ENCODE measurements around the gene PTPN12. TPM values are rescaled to one million over a fixed set of nuclear protein-coding genes. Genes with fewer than 3 reads are reported as not detected.

The PTPN12 gene
- total RNA-seq, 4 donors from 2014 or later: 29.4 to 97.9 (median 63.2) TPM

DNA sequence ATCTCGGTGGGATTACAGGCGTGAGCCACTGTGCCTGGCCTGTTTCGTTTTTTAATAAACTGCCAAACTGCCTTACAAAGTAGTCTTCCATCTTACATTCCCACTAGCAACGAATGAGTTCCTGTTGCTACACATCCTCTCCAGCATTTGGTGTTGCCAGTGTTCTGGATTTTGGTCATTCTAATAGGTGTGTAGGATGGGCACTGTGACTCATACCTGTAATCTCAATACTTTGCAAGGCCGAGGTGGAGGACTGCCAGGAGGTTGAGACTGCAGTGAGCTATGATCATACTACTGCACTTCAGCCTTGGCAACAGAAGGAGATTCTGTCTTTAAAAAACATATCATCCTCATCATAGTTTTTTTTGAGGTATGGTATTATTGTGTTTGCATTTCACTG lies 137.8 kb downstream of the PTPN12 start:
- H3K27ac ChIP-seq: peak overlapping the region in 2 of 4 donors; percentile 6 to 39
- H3K27me3 ChIP-seq: no peaks in the 10 kb centered on the region
- TF ChIP-seq, protein P1, sequence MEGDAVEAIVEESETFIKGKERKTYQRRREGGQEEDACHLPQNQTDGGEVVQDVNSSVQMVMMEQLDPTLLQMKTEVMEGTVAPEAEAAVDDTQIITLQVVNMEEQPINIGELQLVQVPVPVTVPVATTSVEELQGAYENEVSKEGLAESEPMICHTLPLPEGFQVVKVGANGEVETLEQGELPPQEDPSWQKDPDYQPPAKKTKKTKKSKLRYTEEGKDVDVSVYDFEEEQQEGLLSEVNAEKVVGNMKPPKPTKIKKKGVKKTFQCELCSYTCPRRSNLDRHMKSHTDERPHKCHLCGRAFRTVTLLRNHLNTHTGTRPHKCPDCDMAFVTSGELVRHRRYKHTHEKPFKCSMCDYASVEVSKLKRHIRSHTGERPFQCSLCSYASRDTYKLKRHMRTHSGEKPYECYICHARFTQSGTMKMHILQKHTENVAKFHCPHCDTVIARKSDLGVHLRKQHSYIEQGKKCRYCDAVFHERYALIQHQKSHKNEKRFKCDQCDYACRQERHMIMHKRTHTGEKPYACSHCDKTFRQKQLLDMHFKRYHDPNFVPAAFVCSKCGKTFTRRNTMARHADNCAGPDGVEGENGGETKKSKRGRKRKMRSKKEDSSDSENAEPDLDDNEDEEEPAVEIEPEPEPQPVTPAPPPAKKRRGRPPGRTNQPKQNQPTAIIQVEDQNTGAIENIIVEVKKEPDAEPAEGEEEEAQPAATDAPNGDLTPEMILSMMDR (IDR thresholded peaks at IDR 0.05): no peak
- TF ChIP-seq POLR2A (IDR thresholded peaks at IDR 0.05): no peak
- peaks cover 5 to 52% (median 16%) of the 10 kb centered on the region in 3 donors for H3K4me1 ChIP-seq
- H3K36me3 ChIP-seq: no peaks in the 10 kb centered on the region
- DNase-seq: no peak
- intact Hi-C loops (cut with DNase I): no loop called here
- no peak overlapping the region for H3K4me3 ChIP-seq
- WGBS, 2 donors: 30 to 32% methylated on average over 5 of the region's 5 CpGs
- H3K9me3 ChIP-seq: no peaks in the 10 kb centered on the region

DNA sequence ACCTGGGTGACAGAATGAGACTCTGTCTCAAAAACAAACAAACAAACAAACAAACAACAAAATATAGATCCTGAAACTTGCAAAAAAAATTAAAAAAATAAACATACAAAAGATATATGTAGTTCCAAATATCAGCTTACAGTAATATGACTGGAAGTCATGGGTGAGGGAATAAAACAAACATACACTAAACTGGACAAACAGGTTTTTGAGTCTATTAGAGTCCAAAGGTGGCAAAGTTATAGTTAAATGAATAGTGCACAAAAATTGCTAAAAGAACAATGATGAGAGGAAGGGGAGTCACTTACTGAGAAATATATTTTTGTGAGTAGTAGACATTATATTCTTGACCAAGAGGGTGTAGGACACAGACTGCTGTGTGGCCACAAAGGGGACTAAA lies 142.5 kb downstream of the PTPN12 start:
- H3K9me3 ChIP-seq: no peaks in the 10 kb centered on the region
- intact Hi-C loops (cut with DNase I): no loop called here
- TF ChIP-seq, protein P1 (IDR thresholded peaks at IDR 0.05): no peak
- no peak for TF ChIP-seq POLR2A (IDR thresholded peaks at IDR 0.05)
- no peak overlapping the region for H3K4me3 ChIP-seq
- no peak for DNase-seq
- H3K36me3 ChIP-seq: peaks cover 0 to 20% (median 0%) of the 10 kb centered on the region in 3 donors
- peak overlapping the region; percentile 39 to 77 (median 52) for H3K27ac ChIP-seq
- H3K4me1 ChIP-seq: peaks cover 5 to 56% (median 22%) of the 10 kb centered on the region in 3 donors
- H3K27me3 ChIP-seq: no peaks in the 10 kb centered on the region

DNA sequence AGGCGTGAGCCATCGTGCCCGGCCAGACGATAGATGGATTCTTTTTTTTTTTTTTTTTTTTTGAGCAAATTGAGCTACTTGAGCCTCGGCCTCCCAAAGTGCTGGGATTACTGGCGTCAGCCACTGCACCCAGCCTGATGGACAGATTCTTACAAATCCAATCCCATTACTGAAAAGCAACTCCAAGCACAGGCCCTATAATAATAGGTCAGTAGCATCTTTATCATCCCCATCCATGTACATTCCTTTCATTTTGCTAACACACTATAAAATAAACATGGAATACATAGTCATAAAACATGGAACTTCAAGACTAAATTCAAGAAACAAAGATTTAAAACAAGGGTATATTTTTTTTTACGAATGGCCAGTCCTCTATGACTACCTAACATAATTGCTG lies 143.2 kb downstream of the PTPN12 start:
- intact Hi-C loops (cut with DNase I): no loop called here
- WGBS, 2 donors: 92 to 94% methylated on average over 7 of the region's 7 CpGs

DNA sequence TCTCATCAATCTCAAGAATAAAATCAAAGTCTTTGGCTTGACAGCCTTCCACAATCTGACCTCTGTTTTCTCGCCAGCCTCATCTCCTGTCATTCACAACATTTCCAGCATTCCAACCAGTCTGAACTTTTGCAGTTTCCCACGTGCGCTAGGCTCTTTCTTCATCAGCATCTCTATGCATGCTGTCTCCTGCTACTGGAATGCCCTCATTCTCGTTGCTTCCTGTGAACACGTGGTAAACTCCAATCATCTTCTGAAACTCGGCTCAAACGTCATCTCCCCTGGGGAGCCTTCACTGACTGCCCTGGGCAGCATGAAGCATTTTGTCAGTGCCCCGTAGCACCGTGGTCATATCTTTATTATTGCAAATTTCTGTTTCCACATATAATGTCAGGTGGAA lies 146.9 kb downstream of the PTPN12 start:
- peak overlapping the region; percentile 55 to 87 (median 84) for H3K27ac ChIP-seq

More for the DNA sequence above, 143.2 kb downstream of the PTPN12 start:
- TF ChIP-seq, protein P1 (IDR thresholded peaks at IDR 0.05): no peak
- no peak overlapping the region for H3K4me3 ChIP-seq
- no peaks in the 10 kb centered on the region for H3K27me3 ChIP-seq
- no peaks in the 10 kb centered on the region for H3K9me3 ChIP-seq
- H3K36me3 ChIP-seq: peaks cover 0 to 20% (median 0%) of the 10 kb centered on the region in 3 donors
- peak overlapping the region in 1 of 4 donors; percentile 77 for H3K27ac ChIP-seq
- peaks cover 5 to 57% (median 26%) of the 10 kb centered on the region in 3 donors for H3K4me1 ChIP-seq
- no peak for DNase-seq

DNA sequence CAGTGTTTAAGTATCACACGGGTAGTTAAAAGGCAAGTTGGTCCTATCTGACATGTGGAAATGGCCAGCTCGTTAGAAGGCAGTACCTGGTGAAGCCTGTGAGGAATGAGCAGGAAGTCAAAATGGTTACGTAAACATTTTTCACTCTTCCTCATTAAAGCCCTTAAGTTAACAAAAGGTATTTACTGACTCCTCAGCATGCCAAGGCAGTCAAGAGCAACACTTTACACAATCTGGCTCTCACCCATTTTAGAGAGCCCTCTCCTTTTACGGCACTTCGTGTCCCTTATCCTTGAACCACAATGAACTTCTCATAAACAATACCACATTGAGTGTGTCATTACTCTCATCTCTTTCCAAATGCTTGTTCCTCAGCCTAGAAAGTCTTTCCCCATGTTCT lies 148.1 kb downstream of the PTPN12 start:
- Histone ChIP-seq H3K27ac (peak overlapping the region; percentile 55 to 87 (median 84)), H3K36me3 (peaks cover 0 to 34% (median 0%) of the 10 kb centered on the region in 3 donors), H3K9me3 (no peaks in the 10 kb centered on the region), H3K4me3 (peak overlapping the region in 1 of 4 donors; percentile 27), H3K4me1 (peaks cover 4 to 70% (median 42%) of the 10 kb centered on the region in 3 donors), H3K27me3 (no peaks in the 10 kb centered on the region)
- intact Hi-C loops (cut with DNase I): no loop called here
- TF ChIP-seq, protein P1 (IDR thresholded peaks at IDR 0.05): peak in 2 of 6 experiments; percentile 26 to 33
- TF ChIP-seq POLR2A (IDR thresholded peaks at IDR 0.05): no peak
- 13 to 29% methylated on average over 5 of the region's 5 CpGs for WGBS, 2 donors
- no peak for DNase-seq

More for the DNA sequence above, 146.9 kb downstream of the PTPN12 start:
- peaks cover 0 to 22% (median 0%) of the 10 kb centered on the region in 3 donors for H3K36me3 ChIP-seq
- intact Hi-C loops (cut with DNase I): no loop called here
- TF ChIP-seq, protein P1 (IDR thresholded peaks at IDR 0.05): no peak
- TF ChIP-seq POLR2A (IDR thresholded peaks at IDR 0.05): peak in 1 of 4 donors; percentile 15
- H3K9me3 ChIP-seq: no peaks in the 10 kb centered on the region
- H3K4me1 ChIP-seq: peaks cover 8 to 80% (median 51%) of the 10 kb centered on the region in 3 donors
- WGBS, 2 donors: 15 to 34% methylated on average over 9 of the region's 9 CpGs
- no peaks in the 10 kb centered on the region for H3K27me3 ChIP-seq
- no peak for DNase-seq
- H3K4me3 ChIP-seq: no peak overlapping the region
